GM23338 (cell line): ENCODE measurements around the gene CHST14.

Experiments used
- CREB1 ChIP-seq: fragments of 250-450 bp; sonication (Bioruptor Pico); IDR thresholded peaks from 2 replicates; pipeline ENCODE4 v1.5.0; 2020; ENCODE audit warnings: low read depth, mild to moderate bottlenecking, moderate library complexity
- JUNB ChIP-seq: IDR thresholded peaks from one replicate; pipeline ENCODE4 v1.6.1; 2016; ENCODE audit warnings: antibody characterized with exemption; ENCODE audit not compliant: unreplicated experiment
- POLR2AphosphoS5 ChIP-seq: IDR thresholded peaks from 2 replicates; pipeline ENCODE4 v1.6.1; 2016; ENCODE audit warnings: antibody characterized with exemption, low read depth
- STAT1 ChIP-seq: IDR thresholded peaks from one replicate; pipeline ENCODE4 v1.6.1; 2016; ENCODE audit warnings: antibody characterized with exemption; ENCODE audit not compliant: unreplicated experiment
- ZNF114 ChIP-seq: fragments of 250-450 bp; sonication (Bioruptor Pico); IDR thresholded peaks from 2 replicates; pipeline ENCODE4 v1.5.0; 2020; ENCODE audit warnings: mild to moderate bottlenecking, moderate library complexity
- TF ChIP-seq, protein P1 (sequence below), 2 experiments: fragments of 200-600 bp in 1 of 2; sonication (generic) in 1 of 2; conservative IDR thresholded peaks; 2 replicates each; pipeline versions ENCODE4 v1.5.1 to v1.6.1; 2016 to 2017; ENCODE audit warnings: antibody characterized with exemption in 2 of 2, low read depth in 2 of 2, mild to moderate bottlenecking in 2 of 2, moderate library complexity in 1 of 2
- TF ChIP-seq, protein P2 (sequence below): IDR thresholded peaks from one replicate; pipeline ENCODE4 v1.6.1; 2018; ENCODE audit warnings: antibody characterized with exemption; ENCODE audit not compliant: unreplicated experiment

DNA sequence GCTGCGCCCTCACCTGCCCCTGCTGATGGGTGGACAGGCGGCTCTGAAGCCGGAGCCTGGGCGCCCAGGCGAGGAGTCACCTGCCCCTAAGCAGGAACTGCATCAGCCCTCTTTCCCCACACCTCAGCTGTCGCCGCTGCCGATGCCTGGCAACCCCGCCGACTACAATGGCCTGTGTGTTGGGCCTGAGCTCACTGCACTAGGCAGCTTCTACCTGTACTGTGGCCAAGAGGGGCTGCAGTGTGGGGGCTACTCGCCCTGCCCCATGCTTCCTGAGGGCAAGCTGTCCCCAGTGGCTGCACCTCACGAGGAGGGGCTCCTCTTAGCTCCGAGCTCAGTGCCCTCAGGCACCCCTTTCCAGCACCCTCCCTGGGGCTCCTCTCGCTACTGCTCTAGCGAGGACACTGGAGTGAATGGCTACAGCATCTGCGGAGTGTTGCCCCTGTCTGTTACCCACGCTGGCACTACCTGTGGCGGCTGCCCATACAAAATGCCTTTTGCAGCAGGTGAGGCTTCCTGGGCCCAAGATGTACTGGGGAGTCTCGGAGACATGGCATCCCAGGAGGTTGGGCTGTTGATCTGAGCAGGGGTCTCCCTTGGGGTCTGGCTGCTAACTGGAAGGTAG, 11.3 kb upstream of the CHST14 start:
- TF ChIP-seq CREB1 (CRISPR knock-in tag) (no peak), POLR2AphosphoS5 (no peak), ZNF114 (CRISPR knock-in tag) (no peak), STAT1 (no peak), JUNB (no peak)
- TF ChIP-seq, protein P1, sequence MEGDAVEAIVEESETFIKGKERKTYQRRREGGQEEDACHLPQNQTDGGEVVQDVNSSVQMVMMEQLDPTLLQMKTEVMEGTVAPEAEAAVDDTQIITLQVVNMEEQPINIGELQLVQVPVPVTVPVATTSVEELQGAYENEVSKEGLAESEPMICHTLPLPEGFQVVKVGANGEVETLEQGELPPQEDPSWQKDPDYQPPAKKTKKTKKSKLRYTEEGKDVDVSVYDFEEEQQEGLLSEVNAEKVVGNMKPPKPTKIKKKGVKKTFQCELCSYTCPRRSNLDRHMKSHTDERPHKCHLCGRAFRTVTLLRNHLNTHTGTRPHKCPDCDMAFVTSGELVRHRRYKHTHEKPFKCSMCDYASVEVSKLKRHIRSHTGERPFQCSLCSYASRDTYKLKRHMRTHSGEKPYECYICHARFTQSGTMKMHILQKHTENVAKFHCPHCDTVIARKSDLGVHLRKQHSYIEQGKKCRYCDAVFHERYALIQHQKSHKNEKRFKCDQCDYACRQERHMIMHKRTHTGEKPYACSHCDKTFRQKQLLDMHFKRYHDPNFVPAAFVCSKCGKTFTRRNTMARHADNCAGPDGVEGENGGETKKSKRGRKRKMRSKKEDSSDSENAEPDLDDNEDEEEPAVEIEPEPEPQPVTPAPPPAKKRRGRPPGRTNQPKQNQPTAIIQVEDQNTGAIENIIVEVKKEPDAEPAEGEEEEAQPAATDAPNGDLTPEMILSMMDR (conservative IDR thresholded peaks at IDR 0.05; ENCODE audit: low read depth in 2 of 2), result no peak
- TF ChIP-seq, protein P2, sequence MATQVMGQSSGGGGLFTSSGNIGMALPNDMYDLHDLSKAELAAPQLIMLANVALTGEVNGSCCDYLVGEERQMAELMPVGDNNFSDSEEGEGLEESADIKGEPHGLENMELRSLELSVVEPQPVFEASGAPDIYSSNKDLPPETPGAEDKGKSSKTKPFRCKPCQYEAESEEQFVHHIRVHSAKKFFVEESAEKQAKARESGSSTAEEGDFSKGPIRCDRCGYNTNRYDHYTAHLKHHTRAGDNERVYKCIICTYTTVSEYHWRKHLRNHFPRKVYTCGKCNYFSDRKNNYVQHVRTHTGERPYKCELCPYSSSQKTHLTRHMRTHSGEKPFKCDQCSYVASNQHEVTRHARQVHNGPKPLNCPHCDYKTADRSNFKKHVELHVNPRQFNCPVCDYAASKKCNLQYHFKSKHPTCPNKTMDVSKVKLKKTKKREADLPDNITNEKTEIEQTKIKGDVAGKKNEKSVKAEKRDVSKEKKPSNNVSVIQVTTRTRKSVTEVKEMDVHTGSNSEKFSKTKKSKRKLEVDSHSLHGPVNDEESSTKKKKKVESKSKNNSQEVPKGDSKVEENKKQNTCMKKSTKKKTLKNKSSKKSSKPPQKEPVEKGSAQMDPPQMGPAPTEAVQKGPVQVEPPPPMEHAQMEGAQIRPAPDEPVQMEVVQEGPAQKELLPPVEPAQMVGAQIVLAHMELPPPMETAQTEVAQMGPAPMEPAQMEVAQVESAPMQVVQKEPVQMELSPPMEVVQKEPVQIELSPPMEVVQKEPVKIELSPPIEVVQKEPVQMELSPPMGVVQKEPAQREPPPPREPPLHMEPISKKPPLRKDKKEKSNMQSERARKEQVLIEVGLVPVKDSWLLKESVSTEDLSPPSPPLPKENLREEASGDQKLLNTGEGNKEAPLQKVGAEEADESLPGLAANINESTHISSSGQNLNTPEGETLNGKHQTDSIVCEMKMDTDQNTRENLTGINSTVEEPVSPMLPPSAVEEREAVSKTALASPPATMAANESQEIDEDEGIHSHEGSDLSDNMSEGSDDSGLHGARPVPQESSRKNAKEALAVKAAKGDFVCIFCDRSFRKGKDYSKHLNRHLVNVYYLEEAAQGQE, result no peak
